22Rv1 (cell line): Measurements from ENCODE around the gene MOV10L1.

Experiments
- CTCF ChIP-seq: fragments of 450-650 bp; IDR thresholded peaks from 2 replicates; pipeline ENCODE4 v1.5.1; 2017; ENCODE audit warnings: mild to moderate bottlenecking
- ZFX ChIP-seq: fragments of 450-650 bp; IDR thresholded peaks from 2 replicates; pipeline ENCODE4 v1.6.1; 2017; ENCODE audit warnings: antibody characterized with exemption, borderline replicate concordance

GRCh38 chr22:50129121-50129736 is 39.4 kb downstream of the MOV10L1 start:
- TF ChIP-seq CTCF, result no peak
- no peak for TF ChIP-seq ZFX
